Esophagus muscularis mucosa (tissue), 4 donors: ENCODE data around the gene CNTN5. TPM values are rescaled to one million over a fixed set of nuclear protein-coding genes. Genes with fewer than 3 reads are reported as not detected.

Experiments
- DNase-seq: peaks from one replicate; pipeline ENCODE4 v3.0.0-alpha.2; 2017; ENCODE audit errors: extremely low spot score
- H3K27ac ChIP-seq, 4 donors: fragments of 200-600 bp; sonication (generic); replicated peaks in 1 of 4; 1 replicate in 3 of 4; 2 replicates in 1 of 4; pipeline ENCODE4 v1.5.1; 2016 to 2019; ENCODE audit warnings: mild to moderate bottlenecking in 1 of 4
- H3K27me3 ChIP-seq, 4 donors: fragments of 200-600 bp; sonication (generic); one replicate each; pipeline versions ENCODE4 v1.5.1 to v1.6.0; 2016 to 2019
- H3K36me3 ChIP-seq, 4 donors: fragments of 200-600 bp; sonication (generic); one replicate each; pipeline ENCODE4 v1.5.1; 2016 to 2019
- H3K4me1 ChIP-seq, 4 donors: fragments of 200-600 bp; sonication (generic); one replicate each; pipeline ENCODE4 v1.5.1; 2016 to 2019
- H3K4me3 ChIP-seq, 4 donors: fragments of 200-600 bp; sonication (generic); 1 replicate in 2 of 4; 2 replicates in 2 of 4; pipeline ENCODE4 v1.5.1; 2016 to 2019; ENCODE audit warnings: mild to moderate bottlenecking in 4 of 4, moderate library complexity in 1 of 4
- H3K9me3 ChIP-seq, 4 donors: fragments of 200-600 bp; sonication (generic); 1 replicate in 3 of 4; 2 replicates in 1 of 4; pipeline ENCODE4 v1.5.1; 2016 to 2019
- EP300 ChIP-seq: sonication (generic); formaldehyde crosslinking; IDR thresholded peaks from one replicate; pipeline ENCODE4 v1.6.1; 2017; ENCODE audit warnings: antibody characterized with exemption
- POLR2A ChIP-seq: fragments of 450-650 bp; IDR thresholded peaks from one replicate; pipeline ENCODE4 v1.6.1; 2017; ENCODE audit warnings: antibody characterized with exemption, moderate library complexity, mild to moderate bottlenecking, low read depth
- POLR2AphosphoS5 ChIP-seq, 2 donors: sonication (generic); formaldehyde crosslinking; IDR thresholded peaks; one replicate each; pipeline ENCODE4 v1.6.1; 2017; ENCODE audit warnings: antibody characterized with exemption in 2 of 2
- WGBS: methylation state at CpG from one replicate; pipeline ENCODE4 v1.1.5; 2018; 5-methylcytosine and 5-hydroxymethylcytosine counted together
- intact Hi-C: fragments of 100-400 bp; cut with DNase I; formaldehyde crosslinking; loops from one replicate; pipeline ENCODE4 v1.15.1; 2023
- total RNA-seq, 4 donors: library from RNA; depleted of rRNA; stranded (reverse); fragments of >200 nt; gene quantifications; one replicate each; pipeline versions ENCODE4 v1.1.0 to v1.2.1, GENCODE V29; 2016
- TF ChIP-seq, protein P1 (sequence below), 3 experiments: fragments of 200-600 bp in 2 of 3; fragments of 450-650 bp in 1 of 3; sonication (generic) in 2 of 3; IDR thresholded peaks; one replicate each; pipeline ENCODE4 v1.5.1; 2017 to 2019; ENCODE audit warnings: antibody characterized with exemption in 3 of 3, mild to moderate bottlenecking in 2 of 3, moderate library complexity in 1 of 3

CNTN5 gene
- total RNA-seq, 4 donors from 2014 or later, result 0.06 TPM; not detected in 3

DNA sequence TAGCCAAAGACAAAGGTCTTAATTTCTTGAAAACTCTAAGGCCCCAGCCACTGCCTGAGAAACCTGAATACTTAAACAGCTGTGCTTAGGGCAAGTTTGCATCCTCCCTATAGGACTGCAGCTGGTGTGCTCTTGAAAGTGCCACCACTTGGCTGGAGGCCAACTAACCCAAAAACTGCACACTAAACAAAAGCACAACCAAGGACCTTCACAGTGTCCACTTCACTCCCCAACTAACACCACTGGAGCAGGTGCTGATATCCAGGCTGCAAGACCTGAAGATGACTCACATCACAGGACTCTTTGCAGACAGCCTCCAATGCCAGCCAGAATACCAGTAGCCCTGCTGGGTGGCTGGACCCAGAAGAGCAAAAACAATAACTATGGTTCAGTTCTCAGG, 1308.6 kb downstream of the CNTN5 start:
- Histone ChIP-seq H3K4me1 (no peaks in the 10 kb centered on the region), H3K36me3 (no peaks in the 10 kb centered on the region), H3K27me3 (no peaks in the 10 kb centered on the region), H3K27ac (no peak overlapping the region), H3K4me3 (no peak overlapping the region), H3K9me3 (peaks cover 0 to 4% (median 0%) of the 10 kb centered on the region in 4 donors)
- DNase-seq, result no peak
- intact Hi-C loops, result no loop called here
- TF ChIP-seq POLR2AphosphoS5 (IDR thresholded peaks at IDR 0.05), result no peak

DNA sequence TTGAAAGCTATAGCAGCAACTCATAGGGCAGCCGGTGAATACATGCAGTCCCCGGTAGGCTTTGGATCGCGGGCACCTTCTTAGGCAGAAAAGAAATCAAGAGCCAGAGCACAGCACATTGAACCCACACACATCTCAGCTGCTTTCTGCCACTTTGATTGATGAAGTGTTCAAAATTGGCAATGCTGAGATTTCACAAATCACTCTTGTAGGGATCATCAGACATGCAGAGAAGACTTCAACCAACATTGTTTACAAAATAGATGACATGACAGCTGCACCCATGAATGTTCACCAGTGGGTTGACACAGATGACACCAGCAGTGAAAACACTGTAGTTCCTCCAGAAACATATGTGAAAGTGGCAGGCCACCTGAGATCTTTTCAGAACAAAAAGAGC, 1316.1 kb downstream of the CNTN5 start:
- no peak overlapping the region for H3K4me3 ChIP-seq
- H3K9me3 ChIP-seq, result peaks cover 0 to 4% (median 0%) of the 10 kb centered on the region in 4 donors
- no peak for TF ChIP-seq POLR2AphosphoS5 (IDR thresholded peaks at IDR 0.05)
- TF ChIP-seq, protein P1, sequence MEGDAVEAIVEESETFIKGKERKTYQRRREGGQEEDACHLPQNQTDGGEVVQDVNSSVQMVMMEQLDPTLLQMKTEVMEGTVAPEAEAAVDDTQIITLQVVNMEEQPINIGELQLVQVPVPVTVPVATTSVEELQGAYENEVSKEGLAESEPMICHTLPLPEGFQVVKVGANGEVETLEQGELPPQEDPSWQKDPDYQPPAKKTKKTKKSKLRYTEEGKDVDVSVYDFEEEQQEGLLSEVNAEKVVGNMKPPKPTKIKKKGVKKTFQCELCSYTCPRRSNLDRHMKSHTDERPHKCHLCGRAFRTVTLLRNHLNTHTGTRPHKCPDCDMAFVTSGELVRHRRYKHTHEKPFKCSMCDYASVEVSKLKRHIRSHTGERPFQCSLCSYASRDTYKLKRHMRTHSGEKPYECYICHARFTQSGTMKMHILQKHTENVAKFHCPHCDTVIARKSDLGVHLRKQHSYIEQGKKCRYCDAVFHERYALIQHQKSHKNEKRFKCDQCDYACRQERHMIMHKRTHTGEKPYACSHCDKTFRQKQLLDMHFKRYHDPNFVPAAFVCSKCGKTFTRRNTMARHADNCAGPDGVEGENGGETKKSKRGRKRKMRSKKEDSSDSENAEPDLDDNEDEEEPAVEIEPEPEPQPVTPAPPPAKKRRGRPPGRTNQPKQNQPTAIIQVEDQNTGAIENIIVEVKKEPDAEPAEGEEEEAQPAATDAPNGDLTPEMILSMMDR (IDR thresholded peaks at IDR 0.05), result no peak
- TF ChIP-seq EP300, result no peak
- no peak for TF ChIP-seq POLR2A
- no peak for DNase-seq
- peaks cover 0 to 6% (median 1%) of the 10 kb centered on the region in 4 donors for H3K4me1 ChIP-seq
- 91% methylated on average over 4 of the region's 4 CpGs for WGBS
- H3K27ac ChIP-seq, result no peak overlapping the region
- H3K36me3 ChIP-seq, result no peaks in the 10 kb centered on the region
- intact Hi-C loops, result no loop called here
- no peaks in the 10 kb centered on the region for H3K27me3 ChIP-seq

DNA sequence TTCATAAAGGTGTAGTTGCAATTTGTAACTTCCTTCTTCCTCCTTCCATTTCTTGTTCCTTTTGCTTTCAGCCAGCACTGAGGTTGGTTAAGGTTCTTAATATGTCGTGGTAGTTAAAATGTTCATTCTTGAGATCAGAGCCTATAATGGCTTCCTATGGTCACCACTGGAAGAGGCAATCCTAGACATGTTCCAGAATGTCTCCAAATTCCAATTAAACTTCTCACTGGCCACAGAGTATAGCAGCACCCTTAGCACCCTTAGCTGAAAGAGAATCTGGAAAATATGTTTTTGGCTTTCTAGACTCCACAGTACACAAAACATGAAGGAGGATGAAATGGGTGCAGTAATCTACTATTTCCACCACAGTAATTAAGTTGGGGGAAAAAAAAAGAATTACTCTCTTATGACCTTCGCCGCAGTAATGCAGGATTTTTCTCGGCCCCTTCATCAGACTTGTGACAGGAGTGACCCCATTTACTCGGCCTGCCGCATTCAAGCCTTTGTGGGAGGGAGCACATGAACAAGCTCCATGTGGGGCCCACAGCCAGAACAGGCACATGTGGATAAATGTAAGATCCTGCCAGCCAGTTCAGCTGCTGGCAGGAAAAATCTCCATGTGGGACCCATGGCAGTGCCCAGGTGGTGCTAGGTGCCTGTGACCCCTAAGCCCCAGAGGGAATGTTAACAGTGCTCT, 1317.5 kb downstream of the CNTN5 start:
- no peak overlapping the region for H3K4me3 ChIP-seq
- TF ChIP-seq EP300 (no peak), POLR2A (no peak), POLR2AphosphoS5 (IDR thresholded peaks at IDR 0.05) (no peak)
- TF ChIP-seq, protein P1 (IDR thresholded peaks at IDR 0.05), result no peak
- no peak overlapping the region for H3K27ac ChIP-seq
- intact Hi-C loops, result no loop called here
- H3K36me3 ChIP-seq, result no peaks in the 10 kb centered on the region
- no peak for DNase-seq
- H3K9me3 ChIP-seq, result peaks cover 0 to 4% (median 0%) of the 10 kb centered on the region in 4 donors
- WGBS, result 94% methylated on average over 6 of the region's 6 CpGs
- H3K27me3 ChIP-seq, result no peaks in the 10 kb centered on the region
- H3K4me1 ChIP-seq, result peaks cover 0 to 6% (median 1%) of the 10 kb centered on the region in 4 donors

- Histone ChIP-seq H3K9me3 (no peaks in the 10 kb centered on the region), H3K27me3 (no peaks in the 10 kb centered on the region), H3K27ac (no peak overlapping the region), H3K4me1 (peaks cover 0 to 6% (median 1%) of the 10 kb centered on the region in 4 donors), H3K36me3 (no peaks in the 10 kb centered on the region), H3K4me3 (no peak overlapping the region)
- DNase-seq, result no peak
- TF ChIP-seq, protein P1 (IDR thresholded peaks at IDR 0.05), result no peak
- intact Hi-C loops, result no loop called here
- 68% methylated on average over 9 of the region's 9 CpGs for WGBS
Measured at GRCh38 chr11:100340466-100341319, 1319.9 kb downstream of the CNTN5 start.

DNA sequence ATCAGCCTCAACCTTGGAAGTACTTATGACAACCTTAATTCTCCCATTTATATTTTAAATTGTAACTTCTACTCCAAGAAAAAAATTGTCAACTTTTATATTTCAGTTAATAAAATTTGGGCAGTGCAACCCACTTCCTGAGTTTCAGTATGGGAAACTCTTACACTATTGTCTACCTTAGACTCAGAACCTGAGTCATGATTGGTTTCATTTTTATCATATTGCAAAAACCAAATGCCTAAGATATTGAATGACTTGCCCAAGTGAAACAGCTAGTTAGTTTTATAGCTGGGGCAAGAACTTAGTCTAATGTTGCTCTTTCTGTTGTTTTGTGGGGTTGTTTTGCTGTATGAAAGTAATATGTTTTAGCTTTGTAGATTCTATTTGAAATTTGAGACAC, 1332.3 kb downstream of the CNTN5 start:
- Histone ChIP-seq H3K27ac (no peak overlapping the region), H3K27me3 (no peaks in the 10 kb centered on the region), H3K4me3 (no peak overlapping the region), H3K36me3 (no peaks in the 10 kb centered on the region), H3K9me3 (no peaks in the 10 kb centered on the region), H3K4me1 (no peaks in the 10 kb centered on the region)
- TF ChIP-seq POLR2AphosphoS5 (IDR thresholded peaks at IDR 0.05), result no peak
- TF ChIP-seq POLR2A, result no peak
- TF ChIP-seq EP300, result no peak
- TF ChIP-seq, protein P1 (IDR thresholded peaks at IDR 0.05), result no peak
- intact Hi-C loops, result no loop called here
- no peak for DNase-seq
